Upper lobe of left lung (tissue), 4 donors: ENCODE measurements around the gene TGIF1.

Experiments
- POLR2A ChIP-seq, 4 donors: fragments of 450-650 bp; IDR thresholded peaks; one replicate each; pipeline ENCODE4 v1.5.1; 2016 to 2017; ENCODE audit warnings: antibody characterized with exemption in 4 of 4, mild to moderate bottlenecking in 2 of 4
- POLR2AphosphoS5 ChIP-seq, 2 donors: sonication (generic); formaldehyde crosslinking; IDR thresholded peaks; one replicate each; pipeline ENCODE4 v1.5.1; 2017; ENCODE audit warnings: antibody characterized with exemption in 2 of 2
- TF ChIP-seq, protein P1 (sequence below), 6 experiments: fragments of 450-650 bp in 4 of 6; fragments of 200-600 bp in 2 of 6; sonication (generic) in 2 of 6; IDR thresholded peaks; one replicate each; pipeline ENCODE4 v1.5.1; 2016 to 2019; ENCODE audit warnings: antibody characterized with exemption in 6 of 6

- TF ChIP-seq, protein P1, sequence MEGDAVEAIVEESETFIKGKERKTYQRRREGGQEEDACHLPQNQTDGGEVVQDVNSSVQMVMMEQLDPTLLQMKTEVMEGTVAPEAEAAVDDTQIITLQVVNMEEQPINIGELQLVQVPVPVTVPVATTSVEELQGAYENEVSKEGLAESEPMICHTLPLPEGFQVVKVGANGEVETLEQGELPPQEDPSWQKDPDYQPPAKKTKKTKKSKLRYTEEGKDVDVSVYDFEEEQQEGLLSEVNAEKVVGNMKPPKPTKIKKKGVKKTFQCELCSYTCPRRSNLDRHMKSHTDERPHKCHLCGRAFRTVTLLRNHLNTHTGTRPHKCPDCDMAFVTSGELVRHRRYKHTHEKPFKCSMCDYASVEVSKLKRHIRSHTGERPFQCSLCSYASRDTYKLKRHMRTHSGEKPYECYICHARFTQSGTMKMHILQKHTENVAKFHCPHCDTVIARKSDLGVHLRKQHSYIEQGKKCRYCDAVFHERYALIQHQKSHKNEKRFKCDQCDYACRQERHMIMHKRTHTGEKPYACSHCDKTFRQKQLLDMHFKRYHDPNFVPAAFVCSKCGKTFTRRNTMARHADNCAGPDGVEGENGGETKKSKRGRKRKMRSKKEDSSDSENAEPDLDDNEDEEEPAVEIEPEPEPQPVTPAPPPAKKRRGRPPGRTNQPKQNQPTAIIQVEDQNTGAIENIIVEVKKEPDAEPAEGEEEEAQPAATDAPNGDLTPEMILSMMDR (IDR thresholded peaks at IDR 0.05), result no peak
- TF ChIP-seq POLR2A (IDR thresholded peaks at IDR 0.05) (no peak), POLR2AphosphoS5 (IDR thresholded peaks at IDR 0.05) (no peak)
These were observed 10.9 kb downstream of the TGIF1 start for GRCh38 chr18:3460823-3461398.
